NCI-H526 (cell line): ENCODE results near the gene S100A4.

Experiments used
- DNase-seq, 2 experiments: peaks; one replicate each; lab custom pipeline; 2025; lab: John Stamatoyannopoulos, UW

Gene S100A4

GRCh38 chr1:153547560-153548551 lies 2.2 kb upstream of the S100A4 start:
- DNase-seq, result no peak

DNA sequence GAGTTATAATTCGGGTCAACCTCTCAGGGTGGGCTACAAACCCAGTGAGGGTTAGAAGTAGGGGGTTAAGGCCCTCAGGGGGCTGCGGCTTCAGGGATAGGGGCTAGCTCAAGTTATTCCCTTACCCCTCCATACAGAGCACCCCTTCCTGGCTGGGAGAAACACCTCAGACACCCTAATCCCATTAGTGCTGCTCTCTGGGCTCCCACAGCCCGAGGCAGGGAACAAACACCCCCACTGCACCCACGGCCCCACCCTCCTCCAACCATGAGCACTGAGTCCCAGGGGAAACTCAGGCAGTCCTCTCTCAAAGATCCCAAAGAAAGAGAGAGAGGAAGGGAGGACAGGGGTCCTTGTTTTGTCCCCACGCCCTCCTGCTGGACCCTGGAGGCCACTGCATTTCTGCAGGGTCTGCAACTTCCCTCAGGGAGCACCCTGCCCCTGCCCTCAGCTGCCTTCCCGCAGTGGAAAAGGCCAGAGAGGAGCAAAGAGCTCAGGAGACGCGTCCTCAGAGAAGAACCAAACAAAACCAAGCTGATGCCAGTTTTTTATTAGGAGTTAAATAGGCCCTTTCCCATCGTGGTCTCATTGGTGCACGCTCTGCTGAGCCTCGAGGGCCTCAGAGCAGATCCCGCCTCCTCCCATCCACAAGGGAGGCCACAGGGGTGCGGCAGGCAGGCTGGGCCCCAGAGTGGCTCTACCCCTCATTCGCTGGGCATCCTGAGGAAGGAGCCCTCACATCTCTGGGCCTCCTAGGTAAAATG lies 1.4 kb upstream of the S100A4 start:
- no peak for DNase-seq

DNA sequence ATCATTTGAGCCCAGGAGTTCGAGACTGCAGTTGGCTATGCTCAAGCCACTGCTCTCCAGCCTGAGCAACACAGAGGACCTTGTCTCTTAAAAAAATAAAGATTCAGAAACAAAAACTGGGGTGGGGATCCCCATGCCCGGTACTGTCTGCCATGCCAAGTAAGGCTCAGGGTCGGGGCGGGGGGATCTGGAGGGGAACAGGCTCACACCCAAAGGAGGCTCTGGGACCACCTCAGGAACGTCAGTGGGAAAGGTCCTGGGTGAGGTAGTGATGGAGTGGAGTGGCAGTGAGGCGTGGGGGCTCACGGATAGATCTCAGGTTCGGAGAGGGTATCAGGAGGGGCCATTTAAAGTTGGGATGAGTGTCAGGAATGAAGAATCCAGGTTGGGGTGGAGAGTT lies 765 bp upstream of the S100A4 start:
- DNase-seq, result no peak

DNA sequence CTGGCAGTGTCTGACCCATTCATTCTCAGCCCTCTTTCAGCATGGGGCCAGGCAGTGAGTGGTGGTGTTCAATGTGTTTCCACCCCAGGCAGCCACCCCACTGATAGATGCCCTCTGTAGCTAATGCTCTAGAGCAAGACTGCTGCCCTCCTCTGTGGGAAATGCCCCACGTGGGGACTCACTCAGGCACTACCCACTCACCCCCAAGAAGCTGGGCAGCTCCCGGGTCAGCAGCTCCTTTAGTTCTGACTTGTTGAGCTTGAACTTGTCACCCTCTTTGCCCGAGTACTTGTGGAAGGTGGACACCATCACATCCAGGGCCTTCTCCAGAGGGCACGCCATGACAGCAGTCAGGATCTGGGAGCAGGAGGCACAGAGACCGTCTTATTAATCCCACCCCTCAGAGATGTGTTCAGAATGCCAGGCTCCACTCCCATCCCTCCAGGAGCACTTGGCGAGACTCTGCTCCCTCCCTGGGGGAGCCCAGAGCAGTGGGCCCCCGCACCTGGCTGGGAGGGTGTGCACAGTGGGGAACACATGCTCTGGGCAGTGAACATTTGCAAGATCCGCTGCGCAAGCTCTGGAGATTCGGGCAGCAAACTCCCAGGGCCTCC lies 1.0 kb downstream of the S100A4 start:
- no peak for DNase-seq

GRCh38 chr1:153543736-153544135 lies 1.9 kb downstream of the S100A4 start:
- no peak for DNase-seq

DNA sequence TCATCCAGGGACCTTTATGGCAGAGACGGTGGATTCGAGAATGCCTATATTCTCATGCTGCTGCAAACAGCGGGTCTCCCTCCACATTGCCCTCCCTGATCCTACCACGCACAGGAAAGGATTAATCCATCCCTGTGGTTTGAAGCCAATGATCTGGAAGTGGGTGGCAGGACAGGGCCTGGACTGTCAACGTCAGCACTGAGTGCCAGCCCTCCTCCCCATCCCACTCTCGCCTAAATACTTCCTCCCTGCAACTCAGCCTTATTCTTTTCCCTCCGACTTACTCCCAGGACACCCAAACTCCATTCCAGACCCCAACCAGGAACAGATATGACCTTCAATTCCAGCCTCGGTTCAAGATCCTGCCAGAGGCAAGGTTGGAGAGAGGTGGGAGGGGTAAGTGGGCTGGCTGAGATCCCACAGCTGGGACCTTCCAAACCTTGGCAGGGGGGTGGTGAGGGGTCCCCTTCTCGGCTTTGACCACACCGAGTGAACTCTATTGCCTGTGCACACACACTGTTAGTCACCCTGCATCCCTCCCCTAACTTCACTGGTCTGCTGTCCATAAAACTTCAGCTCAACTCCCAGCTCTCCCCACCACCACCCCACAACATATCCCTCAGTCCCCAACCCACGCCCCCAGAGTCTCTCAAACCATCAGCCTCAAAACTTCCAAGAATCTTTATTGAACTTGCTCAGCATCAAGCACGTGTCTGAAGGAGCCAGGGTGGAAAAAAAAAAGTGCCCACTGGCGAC lies 2.5 kb downstream of the S100A4 start:
- no peak for DNase-seq

DNA sequence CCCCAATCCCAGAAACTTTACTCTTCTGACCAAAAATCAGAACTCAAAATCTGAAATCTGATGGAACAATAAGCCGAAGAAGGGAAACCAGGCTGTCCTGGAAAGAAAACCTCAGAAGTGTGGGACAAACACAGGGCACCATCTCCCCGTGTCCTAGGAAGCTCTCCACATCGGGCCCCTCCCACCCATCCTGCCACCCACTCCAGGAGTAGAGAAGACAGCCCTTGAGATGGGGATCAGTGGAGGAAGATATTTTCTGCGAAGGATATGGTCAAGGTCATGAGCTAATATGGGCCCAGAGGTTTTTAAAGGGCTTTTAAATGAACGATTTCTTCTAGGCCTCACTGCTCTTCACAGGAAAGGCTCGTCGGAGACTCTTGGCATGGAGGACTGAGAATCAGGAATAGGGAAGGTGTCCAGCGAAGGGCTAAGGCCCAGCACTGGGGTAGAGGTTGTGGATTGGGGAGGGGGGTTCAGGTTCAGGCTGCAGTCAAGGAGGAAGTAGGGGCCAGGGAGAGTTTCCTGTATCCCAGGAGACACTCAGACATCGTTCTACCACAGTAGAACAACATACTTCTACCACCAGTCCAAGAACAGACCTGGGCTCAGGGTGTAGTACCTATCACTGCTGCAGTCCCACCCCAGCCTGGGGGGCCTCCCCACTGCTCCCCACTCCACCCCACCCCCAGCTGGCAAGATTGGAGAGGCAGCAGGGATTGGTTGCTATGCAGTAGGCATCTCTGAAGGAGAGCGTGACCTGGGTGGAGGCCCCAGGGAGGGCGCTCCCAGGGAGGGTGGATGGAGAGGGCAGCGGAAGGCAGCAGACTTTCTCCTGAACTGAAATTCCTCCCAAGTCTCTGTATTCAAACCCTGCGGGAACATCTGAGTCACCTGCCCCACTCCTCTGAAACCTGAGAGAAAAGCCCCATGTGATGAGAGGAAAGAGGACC lies 3.7 kb downstream of the S100A4 start:
- DNase-seq, result no peak

DNA sequence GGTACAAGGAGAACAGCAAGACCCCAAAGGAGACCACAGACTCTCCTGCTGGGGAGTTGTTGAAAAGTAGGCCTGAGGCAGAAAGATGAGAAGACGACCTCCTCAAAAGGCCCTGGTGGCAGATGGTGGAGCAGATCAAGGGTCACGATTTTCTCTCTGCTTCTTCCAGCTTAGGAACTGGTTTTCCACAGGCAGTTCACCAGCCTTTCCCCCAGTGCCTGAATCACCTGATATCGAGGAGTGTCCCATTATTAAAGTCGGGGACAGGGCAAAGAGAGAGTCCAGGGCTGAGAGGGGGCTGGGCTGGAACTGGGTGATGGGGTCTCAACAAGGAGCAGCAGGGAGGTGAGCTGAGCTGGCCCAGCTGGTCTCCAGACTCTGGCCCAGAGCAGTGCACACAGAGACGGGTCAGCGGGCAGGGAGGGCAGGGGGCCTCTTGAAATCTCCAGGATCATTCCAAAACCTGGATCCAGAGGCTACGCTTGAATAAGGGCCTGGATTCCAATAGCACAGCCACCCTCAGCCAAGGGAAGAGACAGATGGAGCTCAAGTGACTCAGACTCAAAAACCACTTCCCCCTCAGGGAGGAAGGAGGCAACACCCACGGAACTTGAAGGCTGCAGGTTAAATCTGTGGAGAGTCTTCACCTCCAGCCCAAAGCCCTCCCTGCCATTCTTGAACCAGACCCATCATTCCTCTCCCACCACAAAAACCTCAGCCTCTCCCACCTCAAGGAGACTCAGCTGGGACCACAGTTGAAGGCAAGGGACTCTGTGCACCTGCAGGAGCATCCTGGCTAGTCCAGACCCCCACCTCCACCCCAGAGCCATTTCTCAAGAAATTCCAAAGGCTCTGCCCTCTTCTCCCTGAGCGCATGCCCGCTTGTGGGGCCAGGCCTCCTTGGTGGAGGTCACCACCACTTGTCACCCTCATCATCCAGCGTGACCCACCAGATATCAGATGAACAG lies 4.9 kb downstream of the S100A4 start, which contains the start of gene S100A5:
TSS of gene S100A5 (minus strand) at position 541 of the 968 bp plus-strand sequence. CDS start 743 bp downstream, outside the sequence.
- no peak for DNase-seq

GRCh38 chr1:153539395-153540093 lies 6.1 kb downstream of the S100A4 start:
- no peak for DNase-seq

- peak; percentile 66 to 81 for DNase-seq
Measured at GRCh38 chr1:153538315-153538821, 7.2 kb downstream of the S100A4 start.

DNA sequence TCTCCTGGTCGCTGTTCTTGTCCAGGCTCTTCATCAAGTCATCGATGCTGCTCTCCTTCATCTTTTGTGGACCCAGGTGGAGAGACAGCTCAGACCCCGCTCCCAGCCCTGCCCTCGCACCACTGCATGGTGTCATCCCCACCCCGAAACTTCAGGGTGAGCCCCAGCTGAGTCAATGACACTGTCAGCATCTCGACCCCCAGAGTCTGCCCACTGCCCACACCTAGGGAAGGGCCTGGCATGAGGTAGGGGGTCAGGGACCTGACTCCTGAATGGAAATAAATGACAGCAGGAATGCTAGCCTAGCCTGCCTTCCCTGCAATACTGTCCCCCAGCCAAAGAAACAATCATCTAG lies 8.3 kb downstream of the S100A4 start:
- no peak for DNase-seq

DNA sequence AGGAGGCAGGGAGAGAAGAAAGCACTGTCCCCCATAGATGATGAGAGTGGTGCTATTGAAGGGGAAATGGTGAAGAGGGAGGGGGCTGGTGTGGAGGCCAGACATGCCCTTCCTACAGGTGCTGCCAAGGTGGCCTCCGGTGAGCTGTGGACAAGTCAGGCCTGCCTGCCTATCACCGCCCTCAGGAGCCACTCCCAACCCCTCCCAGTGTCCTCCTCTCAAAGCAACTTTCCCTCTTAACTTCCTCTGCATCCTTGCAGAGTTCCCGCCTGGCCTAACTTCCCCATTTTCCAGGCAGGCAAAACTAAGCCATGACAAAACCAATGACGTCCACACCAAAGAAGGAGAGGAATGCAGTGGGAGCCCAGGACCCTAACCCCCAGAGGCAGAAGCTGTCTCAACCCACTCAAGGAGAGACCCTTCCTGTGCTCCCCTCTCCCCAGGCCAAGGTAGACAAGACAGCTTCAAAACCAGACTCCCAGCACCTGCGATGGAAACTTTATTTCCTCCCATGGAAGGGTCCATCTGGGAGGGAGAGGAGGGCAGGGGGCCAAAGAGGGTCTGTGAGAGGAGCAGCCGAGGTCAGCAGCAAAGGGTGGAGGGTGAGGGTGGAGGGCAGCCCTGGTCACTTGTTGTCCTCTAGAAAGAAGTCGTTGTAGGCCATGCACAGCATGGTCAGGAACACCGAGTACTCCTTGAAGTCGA lies 8.8 kb downstream of the S100A4 start:
- DNase-seq, result no peak

GRCh38 chr1:153536012-153536670 lies 9.5 kb downstream of the S100A4 start:
- peak; percentile 34 to 87 for DNase-seq

DNA sequence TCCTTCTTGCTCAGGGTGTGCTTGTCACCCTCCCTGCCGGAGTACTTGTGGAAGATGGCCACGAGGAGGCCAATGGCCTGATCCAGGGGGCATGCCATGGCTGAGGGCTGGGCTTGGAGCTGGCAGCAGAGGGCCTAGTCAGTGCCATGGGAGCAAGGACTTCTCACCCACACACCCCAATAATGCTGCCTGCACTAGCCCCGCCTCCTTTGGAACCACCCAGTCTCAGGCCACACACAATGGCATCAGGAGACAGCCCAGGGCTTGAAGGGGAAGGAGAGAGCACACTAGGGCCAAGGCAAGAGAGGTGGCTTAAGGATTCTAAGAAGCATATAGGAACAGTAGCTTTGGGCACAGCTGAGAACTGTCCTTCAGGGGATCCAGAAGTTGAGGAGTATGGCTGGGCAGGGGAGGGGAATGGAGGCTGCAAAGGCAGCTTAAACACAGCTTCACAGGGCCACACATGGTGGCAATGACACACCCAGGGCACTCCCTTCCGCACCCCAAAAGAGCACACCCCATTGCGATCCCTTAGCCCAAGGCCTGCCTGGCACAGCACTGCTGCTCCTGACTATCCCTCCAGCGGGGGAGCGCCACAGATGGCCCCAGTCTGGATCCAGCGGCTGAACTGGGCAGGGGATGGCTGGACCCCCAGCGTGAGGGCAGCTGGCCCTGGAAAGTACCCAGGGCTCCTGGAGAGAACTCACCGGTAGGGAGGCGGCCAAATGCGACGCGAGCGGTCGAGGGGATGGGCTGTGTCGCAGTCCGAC lies 10.2 kb downstream of the S100A4 start, which contains the start of gene S100A6:
TSS of gene S100A6 (minus strand) at position 750 of the 770 bp plus-strand sequence. CDS start at position 98, 652 bp downstream.
- DNase-seq, result peak in 1 of 2 experiments; percentile 44

GRCh38 chr1:153534925-153535241 lies 10.7 kb downstream of the S100A4 start:
- no peak for DNase-seq

DNA sequence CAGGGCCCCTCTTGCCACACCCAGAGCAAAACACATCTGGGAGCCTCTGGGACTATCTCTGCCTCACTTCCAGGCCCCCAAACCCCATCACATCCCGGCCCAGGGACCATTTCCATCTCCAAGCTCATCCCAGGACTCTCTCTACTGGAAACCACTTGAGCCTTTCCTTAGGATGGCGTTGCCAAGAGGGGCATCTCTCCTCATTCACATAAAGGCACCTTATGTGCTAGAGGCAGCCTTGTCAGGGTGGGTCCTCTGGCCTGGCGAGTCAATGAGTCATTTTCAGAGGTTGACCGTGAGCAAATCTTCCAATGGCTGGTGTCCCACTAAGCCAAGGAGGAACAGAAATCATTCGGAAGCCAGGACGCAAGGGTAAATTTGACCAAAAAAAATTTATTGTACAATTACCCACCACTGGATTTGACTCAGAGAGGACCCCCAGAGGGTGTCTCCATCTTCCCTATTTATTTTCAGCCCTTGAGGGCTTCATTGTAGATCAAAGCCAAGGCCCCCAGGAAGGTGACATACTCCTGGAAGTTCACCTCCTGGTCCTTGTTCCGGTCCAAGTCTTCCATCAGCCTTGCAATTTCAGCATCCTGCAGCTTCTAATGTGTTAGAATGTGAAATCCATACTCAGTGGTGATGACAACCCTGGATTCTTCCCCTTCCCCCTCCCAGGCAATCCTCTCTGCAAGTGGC lies 11.2 kb downstream of the S100A4 start:
- no peak for DNase-seq
